ENCODE results near the gene NNMT.

- TF ChIP-seq TAF1 (IDR thresholded peaks at IDR 0.05; ENCODE audit: borderline replicate concordance, insufficient read depth, low read length) (no peak), POLR2AphosphoS5 (IDR thresholded peaks at IDR 0.05; ENCODE audit: low read depth, low read length) (no peak), REST (IDR thresholded peaks at IDR 0.05; ENCODE audit: insufficient read depth in 1 of 2, low read depth in 2 of 2, low read length in 2 of 2) (no peak)
These were observed 15.7 kb downstream of the NNMT start for GRCh38 chr11:114311946-114312345.

Data from PFSK-1 (cell line).